Neutrophil (primary cell): Measurements from ENCODE around the gene SORBS1.

Experiments used
- H3K27ac ChIP-seq: fragments of 200-600 bp; sonication (generic); 2 replicates; pipeline ENCODE4 v1.5.1; 2016; ENCODE audit warnings: mild to moderate bottlenecking, moderate library complexity
- H3K27me3 ChIP-seq: fragments of 200-600 bp; sonication (generic); 2 replicates; pipeline ENCODE4 v1.6.0; 2016; ENCODE audit warnings: mild to moderate bottlenecking
- H3K36me3 ChIP-seq: fragments of 200-600 bp; sonication (generic); 2 replicates; pipeline ENCODE4 v1.5.1; 2017
- H3K4me1 ChIP-seq, 2 experiments: fragments of 200-600 bp in 1 of 2; sonication (generic) in 1 of 2; 1 replicate in 1 of 2; 2 replicates in 1 of 2; pipeline versions ENCODE4 v1.5.1 to v1.6.1; 2013 to 2016; ENCODE audit warnings: low read depth in 1 of 2, low read length in 1 of 2, mild to moderate bottlenecking in 1 of 2, moderate library complexity in 1 of 2; ENCODE audit not compliant: control insufficient read depth in 1 of 2, insufficient read depth in 1 of 2
- H3K4me3 ChIP-seq, 2 experiments: fragments of 200-600 bp in 1 of 2; sonication (generic) in 1 of 2; 1 replicate in 1 of 2; 2 replicates in 1 of 2; pipeline ENCODE4 v1.5.1; 2013 to 2016; ENCODE audit warnings: low read depth in 1 of 2, low read length in 1 of 2, mild to moderate bottlenecking in 1 of 2, moderate library complexity in 1 of 2
- H3K9me3 ChIP-seq: fragments of 200-600 bp; sonication (generic); 2 replicates; pipeline ENCODE4 v1.5.1; 2016
- TF ChIP-seq, protein P1 (sequence below): fragments of 200-600 bp; sonication (generic); IDR thresholded peaks from 2 replicates; pipeline ENCODE4 v1.5.1; 2016; ENCODE audit warnings: antibody characterized with exemption

The SORBS1 gene

DNA sequence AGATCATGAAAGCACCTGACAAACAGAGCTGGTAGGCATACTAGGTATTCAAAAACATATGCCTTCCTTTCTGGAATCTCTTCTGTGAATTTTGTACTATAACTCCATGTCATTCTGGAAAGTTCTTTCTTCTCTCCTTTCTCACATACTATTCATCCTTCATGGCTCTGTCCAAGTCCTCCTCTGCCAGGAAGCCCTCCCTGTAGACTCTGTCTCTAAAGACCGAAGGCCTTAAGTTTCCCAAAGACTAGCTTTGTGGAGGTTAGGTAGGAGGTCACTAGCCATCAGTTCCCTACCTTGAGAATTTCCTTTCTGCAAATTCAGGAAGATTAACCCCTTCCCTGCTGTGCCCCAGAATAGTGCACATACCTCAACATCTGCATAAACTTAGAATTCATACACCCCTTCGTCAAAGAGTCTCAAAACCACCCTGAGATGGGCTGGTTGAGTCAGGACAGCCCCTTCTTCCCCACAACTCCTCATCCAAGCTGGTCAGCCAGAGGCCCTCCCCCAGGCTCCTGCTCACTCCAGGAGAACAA is 20.6 kb downstream of the SORBS1 start:
- Histone ChIP-seq H3K4me1 (no peaks in the 10 kb centered on the region), H3K36me3 (no peaks in the 10 kb centered on the region), H3K27ac (no peak overlapping the region), H3K27me3 (no peaks in the 10 kb centered on the region), H3K4me3 (no peak overlapping the region), H3K9me3 (no peaks in the 10 kb centered on the region)
- TF ChIP-seq, protein P1, sequence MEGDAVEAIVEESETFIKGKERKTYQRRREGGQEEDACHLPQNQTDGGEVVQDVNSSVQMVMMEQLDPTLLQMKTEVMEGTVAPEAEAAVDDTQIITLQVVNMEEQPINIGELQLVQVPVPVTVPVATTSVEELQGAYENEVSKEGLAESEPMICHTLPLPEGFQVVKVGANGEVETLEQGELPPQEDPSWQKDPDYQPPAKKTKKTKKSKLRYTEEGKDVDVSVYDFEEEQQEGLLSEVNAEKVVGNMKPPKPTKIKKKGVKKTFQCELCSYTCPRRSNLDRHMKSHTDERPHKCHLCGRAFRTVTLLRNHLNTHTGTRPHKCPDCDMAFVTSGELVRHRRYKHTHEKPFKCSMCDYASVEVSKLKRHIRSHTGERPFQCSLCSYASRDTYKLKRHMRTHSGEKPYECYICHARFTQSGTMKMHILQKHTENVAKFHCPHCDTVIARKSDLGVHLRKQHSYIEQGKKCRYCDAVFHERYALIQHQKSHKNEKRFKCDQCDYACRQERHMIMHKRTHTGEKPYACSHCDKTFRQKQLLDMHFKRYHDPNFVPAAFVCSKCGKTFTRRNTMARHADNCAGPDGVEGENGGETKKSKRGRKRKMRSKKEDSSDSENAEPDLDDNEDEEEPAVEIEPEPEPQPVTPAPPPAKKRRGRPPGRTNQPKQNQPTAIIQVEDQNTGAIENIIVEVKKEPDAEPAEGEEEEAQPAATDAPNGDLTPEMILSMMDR, result no peak

DNA sequence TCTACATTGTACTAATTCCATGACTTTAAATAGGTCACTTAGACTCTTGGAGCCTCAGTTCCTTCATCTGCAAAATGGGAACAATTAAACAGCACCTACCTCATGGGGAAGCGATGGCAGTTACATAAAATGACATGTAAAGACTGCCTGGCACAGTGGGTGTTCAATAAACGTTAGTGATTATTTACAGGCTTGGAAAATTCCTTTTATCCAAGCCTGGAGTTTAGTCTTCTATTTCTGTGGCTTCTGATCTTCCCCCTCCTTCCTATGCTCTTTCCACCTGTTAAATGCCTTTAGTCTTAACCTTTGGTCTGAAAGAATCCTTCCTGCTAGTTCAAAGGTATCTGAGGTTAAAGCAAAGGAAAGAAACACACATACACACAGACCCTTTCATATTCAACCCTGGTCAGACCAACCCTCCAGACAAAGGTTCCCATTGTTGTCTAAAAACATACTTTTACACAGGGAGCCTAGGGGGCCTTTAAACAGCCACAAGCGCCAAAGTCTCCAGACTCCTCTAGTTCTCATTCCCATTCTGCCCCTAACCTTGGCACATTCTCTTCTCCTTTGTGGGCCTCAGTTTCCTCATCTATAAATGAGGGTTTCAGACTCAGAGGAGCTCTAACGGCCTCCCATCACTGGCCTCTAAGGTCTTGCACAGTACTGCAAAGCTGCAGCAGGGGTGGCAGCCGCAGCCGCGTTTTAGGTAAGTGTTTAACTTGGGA is 21.4 kb downstream of the SORBS1 start:
- TF ChIP-seq, protein P1, result no peak
- H3K4me1 ChIP-seq, result no peaks in the 10 kb centered on the region
- no peaks in the 10 kb centered on the region for H3K27me3 ChIP-seq
- H3K4me3 ChIP-seq, result no peak overlapping the region
- H3K36me3 ChIP-seq, result no peaks in the 10 kb centered on the region
- H3K9me3 ChIP-seq, result no peaks in the 10 kb centered on the region
- no peak overlapping the region for H3K27ac ChIP-seq

DNA sequence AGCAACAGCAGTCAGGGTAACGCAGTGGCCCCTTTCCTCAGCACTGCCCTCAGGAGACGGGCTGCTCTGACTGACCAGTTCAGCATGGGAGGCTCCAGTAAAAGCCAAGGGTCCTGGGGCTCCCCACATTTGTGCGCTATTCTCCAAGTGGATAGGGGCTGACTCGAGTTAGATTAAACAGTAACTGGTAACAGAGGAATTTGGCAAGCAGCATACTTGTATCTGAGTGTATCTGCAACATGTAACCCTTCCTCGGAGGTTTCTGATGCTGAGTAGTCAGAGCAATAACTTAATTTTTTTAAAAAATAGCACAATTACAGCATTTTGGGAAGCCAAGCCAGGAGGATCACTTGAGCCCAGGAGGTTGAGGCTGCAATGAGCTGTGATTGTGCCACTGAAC is 22.8 kb downstream of the SORBS1 start:
- Histone ChIP-seq H3K27ac (no peak overlapping the region), H3K27me3 (no peaks in the 10 kb centered on the region), H3K4me3 (no peak overlapping the region), H3K4me1 (no peaks in the 10 kb centered on the region), H3K9me3 (no peaks in the 10 kb centered on the region), H3K36me3 (no peaks in the 10 kb centered on the region)
- TF ChIP-seq, protein P1, result no peak

DNA sequence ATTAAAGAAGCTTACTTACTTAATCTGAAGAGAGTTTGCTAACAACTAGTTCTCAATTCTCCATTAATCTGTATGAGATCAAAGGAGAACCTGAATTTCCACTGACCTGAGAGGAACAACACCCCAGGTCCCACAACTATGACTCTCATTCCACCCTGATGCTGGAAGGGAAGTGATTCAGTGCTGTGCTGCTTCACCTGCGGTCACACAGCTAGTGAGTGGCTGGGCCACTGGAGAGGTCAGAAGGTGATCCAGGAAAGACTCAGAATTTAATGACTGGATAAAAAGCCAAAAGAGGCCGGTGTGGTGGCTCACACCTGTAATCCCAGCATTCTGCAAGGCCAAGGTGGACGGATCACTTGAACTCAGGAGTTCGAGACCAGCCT is 23.6 kb downstream of the SORBS1 start:
- Histone ChIP-seq H3K9me3 (no peaks in the 10 kb centered on the region), H3K27ac (no peak overlapping the region), H3K4me3 (no peak overlapping the region), H3K27me3 (no peaks in the 10 kb centered on the region), H3K4me1 (no peaks in the 10 kb centered on the region), H3K36me3 (no peaks in the 10 kb centered on the region)
- TF ChIP-seq, protein P1, result no peak

DNA sequence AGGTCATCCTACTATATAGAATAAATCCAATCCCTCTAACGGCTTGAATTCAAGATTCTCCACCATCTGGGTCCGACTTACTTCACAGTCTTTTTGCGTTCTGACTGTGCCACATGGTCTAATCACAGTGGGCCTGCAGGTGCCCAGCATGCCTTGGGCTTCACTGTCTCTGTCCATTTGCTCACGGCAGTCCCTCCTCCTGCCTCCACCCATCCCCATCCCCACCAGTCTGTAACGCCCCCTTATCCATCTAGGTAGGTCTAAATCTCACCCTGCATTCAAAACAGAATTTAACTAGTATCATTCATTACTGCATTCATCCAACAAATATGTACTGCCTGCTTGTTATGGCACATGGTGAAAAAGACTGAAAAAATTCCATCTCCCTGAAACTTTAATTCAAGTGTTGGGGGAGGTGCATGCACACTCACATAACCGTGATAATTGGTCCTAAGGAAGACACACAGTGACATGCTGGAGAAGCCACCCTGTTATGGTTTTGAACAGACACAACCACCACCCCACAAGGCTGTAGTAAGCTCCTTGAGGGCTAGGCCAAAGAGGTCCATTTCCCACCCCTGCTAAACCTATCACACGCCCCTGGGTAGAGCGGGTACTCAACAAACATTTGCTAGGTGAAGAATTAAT is 24.2 kb downstream of the SORBS1 start:
- H3K4me1 ChIP-seq, result no peaks in the 10 kb centered on the region
- TF ChIP-seq, protein P1, result no peak

More for the DNA sequence above, 24.2 kb downstream of the SORBS1 start:
- Histone ChIP-seq H3K9me3 (no peaks in the 10 kb centered on the region), H3K36me3 (no peaks in the 10 kb centered on the region), H3K27me3 (no peaks in the 10 kb centered on the region), H3K27ac (no peak overlapping the region), H3K4me3 (no peak overlapping the region)
